Panc1 (cell line): Measurements from ENCODE around the gene RICTOR. TPM values are rescaled to one million over a fixed set of nuclear protein-coding genes. Genes with fewer than 3 reads are reported as not detected.

Experiments used
- ATAC-seq: fragments of 200-7000 bp; cut with Tn5 transposase; 2 replicates; pipeline ENCODE4 v1.9.1; 2020; ENCODE audit warnings: mild to moderate bottlenecking, moderate library complexity
- BruUV-seq: library from RNA; stranded (reverse); fragments of 400-500 nt; replicated peaks from 2 replicates; lab custom pipeline; 2021; lab: Mats Ljungman, UMichigan
- CTCF ChIA-PET: fragments of 300-600 bp; sonication (Branson Sonifier 250); formaldehyde crosslinking; loops from one replicate; lab custom pipeline; 2022; ENCODE audit warnings: antibody characterized with exemption; lab: Charles Lee
- POLR2A ChIA-PET: fragments of 300-600 bp; sonication (Branson Sonifier 250); formaldehyde crosslinking; loops from one replicate; lab custom pipeline; 2022; ENCODE audit warnings: antibody characterized with exemption; lab: Charles Lee
- DNase-seq: peaks from one replicate; pipeline ENCODE4 v3.0.0-alpha.2; 2010; ENCODE audit warnings: low read depth, low spot score
- H3K27ac ChIP-seq: 2 replicates; pipeline ENCODE4 v1.5.1; 2011; ENCODE audit warnings: mild to moderate bottlenecking, low read length, inconsistent platforms
- H3K27me3 ChIP-seq: fragments of 200-500 bp; sonication (Bioruptor generic); 2 replicates; pipeline ENCODE4 v1.6.0; 2014; ENCODE audit warnings: low read length, inconsistent platforms; ENCODE audit not compliant: control insufficient read depth, insufficient read depth
- H3K36me3 ChIP-seq: fragments of 200-500 bp; sonication (Bioruptor generic); 2 replicates; pipeline ENCODE4 v1.5.1; 2014; ENCODE audit warnings: inconsistent platforms, mild to moderate bottlenecking, low read length, moderate library complexity; ENCODE audit not compliant: control insufficient read depth, insufficient read depth
- H3K4me1 ChIP-seq: 2 replicates; pipeline ENCODE4 v1.5.1; 2011; ENCODE audit warnings: inconsistent platforms, mild to moderate bottlenecking, low read length, moderate library complexity; ENCODE audit not compliant: control insufficient read depth, insufficient read depth
- H3K4me3 ChIP-seq, 2 experiments: 2 replicates each; pipeline ENCODE4 v1.5.1; 2011 to 2012; ENCODE audit warnings: low read depth in 2 of 2, low read length in 2 of 2, mild to moderate bottlenecking in 2 of 2, inconsistent platforms in 1 of 2, moderate library complexity in 1 of 2
- H3K9me3 ChIP-seq: fragments of 200-500 bp; sonication (Bioruptor generic); 2 replicates; pipeline ENCODE4 v1.5.1; 2014; ENCODE audit warnings: low read depth, mild to moderate bottlenecking, inconsistent platforms, low read length, moderate library complexity; ENCODE audit not compliant: control insufficient read depth, insufficient read depth
- CTCF ChIP-seq: fragments of 450-650 bp; IDR thresholded peaks from 2 replicates; pipeline ENCODE4 v1.5.1; 2017; ENCODE audit warnings: mild to moderate bottlenecking
- POLR2AphosphoS5 ChIP-seq: IDR thresholded peaks from 2 replicates; pipeline ENCODE4 v1.6.1; 2012; ENCODE audit warnings: mild to moderate bottlenecking, low read depth, low read length, moderate library complexity
- REST ChIP-seq, 2 experiments: IDR thresholded peaks; 2 replicates each; pipeline ENCODE4 v1.6.1; 2011 to 2012; ENCODE audit warnings: low read depth in 2 of 2, control low read depth in 1 of 2, low read length in 1 of 2, mild to moderate bottlenecking in 1 of 2, moderate library complexity in 1 of 2; ENCODE audit not compliant: insufficient read depth in 1 of 2
- SIN3A ChIP-seq: IDR thresholded peaks from 2 replicates; pipeline ENCODE4 v1.6.1; 2012; ENCODE audit warnings: low read depth, mild to moderate bottlenecking, low read length, moderate library complexity, borderline replicate concordance; ENCODE audit not compliant: insufficient read depth
- TCF7L2 ChIP-seq: IDR thresholded peaks from 2 replicates; pipeline ENCODE4 v1.6.1; 2011; ENCODE audit warnings: mild to moderate bottlenecking, low read depth, low read length, inconsistent platforms
- in situ Hi-C: cut with HindIII; loops from 2 replicates; pipeline ENCODE4 v1.10.0; 2016; ENCODE audit warnings: low sequenced_read_pairs, low pct_unique_long_range_greater_than_20kb
- intact Hi-C: fragments of 100-400 bp; cut with micrococcal nuclease; formaldehyde crosslinking; loops from one replicate; pipeline ENCODE4 v1.10.0; 2022; ENCODE audit not compliant: unreplicated experiment
- total RNA-seq: library from RNA; stranded (reverse); gene quantifications from one replicate; pipeline ENCODE4 v1.2.1, GENCODE V29; 2021; ENCODE audit not compliant: unreplicated experiment

Gene RICTOR
- total RNA-seq, 1 experiment from 2014 or later = 21.3 TPM

GRCh38 chr5:39109606-39110005 is 35.4 kb upstream of the RICTOR start:
- H3K9me3 ChIP-seq = no peaks in the 10 kb centered on the region
- no peak overlapping the region for H3K4me3 ChIP-seq
- ATAC-seq (no peak), DNase-seq (no peak)
- no TSS peak for BruUV-seq
- no peaks in the 10 kb centered on the region for H3K4me1 ChIP-seq
- CTCF ChIA-PET = no interaction called here
- intact Hi-C loops = no loop called here
- POLR2A ChIA-PET = no interaction called here
- H3K27ac ChIP-seq = no peak overlapping the region
- no peaks in the 10 kb centered on the region for H3K36me3 ChIP-seq
- no peaks in the 10 kb centered on the region for H3K27me3 ChIP-seq
- TF ChIP-seq SIN3A = no peak
- no peak for TF ChIP-seq CTCF
- TF ChIP-seq POLR2AphosphoS5 = no peak
- TF ChIP-seq REST (IDR thresholded peaks at IDR 0.05; ENCODE audit: insufficient read depth in 1 of 2, low read depth in 2 of 2, low read length in 1 of 2) = no peak
- no peak for TF ChIP-seq TCF7L2
- in situ Hi-C loops = no loop called here

GRCh38 chr5:39108987-39109386 is 34.8 kb upstream of the RICTOR start:
- Histone ChIP-seq H3K4me3 (no peak overlapping the region), H3K36me3 (no peaks in the 10 kb centered on the region), H3K27me3 (no peaks in the 10 kb centered on the region), H3K27ac (no peak overlapping the region), H3K4me1 (no peaks in the 10 kb centered on the region), H3K9me3 (no peaks in the 10 kb centered on the region)
- intact Hi-C loops = no loop called here
- no peak for DNase-seq
- ChIA-PET POLR2A (no interaction called here), CTCF (no interaction called here)
- ATAC-seq = no peak
- no TSS peak for BruUV-seq
- TF ChIP-seq SIN3A = no peak
- no peak for TF ChIP-seq POLR2AphosphoS5
- no peak for TF ChIP-seq CTCF
- TF ChIP-seq REST (IDR thresholded peaks at IDR 0.05; ENCODE audit: insufficient read depth in 1 of 2, low read depth in 2 of 2, low read length in 1 of 2) = no peak
- TF ChIP-seq TCF7L2 = no peak
- in situ Hi-C loops = no loop called here
